ENCODE data around the gene SHISAL1.
A peak's percentile ranks its signal among the peaks of the same experiment; 100 is the strongest.

The SHISAL1 gene

DNA sequence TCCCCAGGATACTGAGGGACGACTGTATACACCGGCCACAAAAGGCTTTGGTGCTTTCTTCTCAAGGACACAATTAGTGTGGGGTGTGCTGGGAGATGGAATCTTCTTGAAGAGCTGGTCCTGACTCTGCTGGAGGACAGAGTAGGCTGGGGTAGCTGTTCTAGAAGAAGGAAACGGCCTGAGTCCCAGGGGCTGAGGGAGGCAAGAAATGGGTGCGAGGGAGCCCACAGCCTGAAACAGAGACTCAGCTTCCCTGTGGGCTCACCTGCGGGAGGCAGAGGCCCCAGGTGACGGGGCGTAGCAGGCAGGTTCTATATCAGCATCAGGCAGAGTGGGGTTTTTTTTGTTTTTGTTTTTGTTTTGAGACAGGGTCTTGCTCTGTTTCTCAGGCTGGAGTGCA lies 95.4 kb downstream of the SHISAL1 start:
- Mint-ChIP-seq H3K36me3 (ENCODE audit: insufficient read depth) (no peaks in the 10 kb centered on the region), H3K4me1 (no peaks in the 10 kb centered on the region), H3K4me3 (no peak overlapping the region), H3K27me3 (peaks cover 11% of the 10 kb centered on the region), H3K9me3 (no peaks in the 10 kb centered on the region), H3K27ac (ENCODE audit: low read depth) (no peak overlapping the region)
- ATAC-seq (replicated peaks; ENCODE audit: extremely low read depth, poor library complexity, severe bottlenecking) (no peak), DNase-seq (ENCODE audit: low spot score in 2 of 2) (no peak)

DNA sequence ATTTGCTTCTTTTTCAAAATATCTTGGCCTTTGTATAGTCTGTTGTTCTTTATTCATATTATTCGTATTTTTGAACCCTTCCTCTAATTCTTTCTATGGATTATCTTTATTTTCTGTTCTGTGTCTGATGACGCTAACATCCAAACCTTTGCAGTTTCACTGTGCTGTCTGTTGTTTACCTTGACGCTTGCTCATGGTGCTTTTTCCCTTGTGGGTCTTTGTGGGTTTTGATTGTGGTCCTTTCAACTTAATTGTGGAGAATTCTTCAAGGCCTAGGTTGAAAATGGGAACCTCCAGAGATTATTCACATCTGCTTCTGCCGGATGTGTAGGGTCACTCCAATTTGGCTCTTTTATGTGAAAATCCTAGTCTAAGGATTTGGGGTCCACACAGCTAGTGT lies 97.5 kb downstream of the SHISAL1 start:
- H3K27me3 Mint-ChIP-seq = no peaks in the 10 kb centered on the region
- ATAC-seq (replicated peaks; ENCODE audit: extremely low read depth, poor library complexity, severe bottlenecking) (no peak), DNase-seq (ENCODE audit: low spot score in 2 of 2) (no peak)
- no peak overlapping the region for H3K27ac Mint-ChIP-seq (ENCODE audit: low read depth)
- H3K9me3 Mint-ChIP-seq = no peaks in the 10 kb centered on the region
- no peak overlapping the region for H3K4me3 Mint-ChIP-seq
- no peaks in the 10 kb centered on the region for H3K36me3 Mint-ChIP-seq (ENCODE audit: insufficient read depth)
- H3K4me1 Mint-ChIP-seq = peaks cover 11% of the 10 kb centered on the region

DNA sequence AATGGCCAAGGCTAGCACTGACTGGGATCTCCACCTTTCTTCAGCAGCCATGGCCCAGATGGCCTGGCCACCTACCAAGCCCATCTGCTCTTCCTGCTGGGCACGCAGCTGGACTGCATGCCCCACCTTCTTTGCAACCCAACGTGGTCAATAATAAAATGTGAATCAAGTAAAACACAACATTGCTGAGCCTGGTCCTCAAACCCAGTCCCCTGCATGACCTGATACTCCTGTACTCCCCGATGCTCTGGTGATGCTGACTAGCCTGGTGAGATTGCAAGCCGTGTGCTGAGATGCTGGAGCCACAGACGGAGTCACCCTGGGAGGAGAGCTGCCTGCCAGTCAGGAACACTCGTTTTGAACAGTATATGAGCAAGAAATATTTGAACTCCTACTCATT lies 98.0 kb downstream of the SHISAL1 start:
- peaks cover 2% of the 10 kb centered on the region for H3K9me3 Mint-ChIP-seq
- H3K4me1 Mint-ChIP-seq = peaks cover 13% of the 10 kb centered on the region
- no peaks in the 10 kb centered on the region for H3K27me3 Mint-ChIP-seq
- no peaks in the 10 kb centered on the region for H3K36me3 Mint-ChIP-seq (ENCODE audit: insufficient read depth)
- ATAC-seq (replicated peaks; ENCODE audit: extremely low read depth, poor library complexity, severe bottlenecking) (no peak), DNase-seq (ENCODE audit: low spot score in 2 of 2) (no peak)
- H3K4me3 Mint-ChIP-seq = no peak overlapping the region
- H3K27ac Mint-ChIP-seq (ENCODE audit: low read depth) = no peak overlapping the region

DNA sequence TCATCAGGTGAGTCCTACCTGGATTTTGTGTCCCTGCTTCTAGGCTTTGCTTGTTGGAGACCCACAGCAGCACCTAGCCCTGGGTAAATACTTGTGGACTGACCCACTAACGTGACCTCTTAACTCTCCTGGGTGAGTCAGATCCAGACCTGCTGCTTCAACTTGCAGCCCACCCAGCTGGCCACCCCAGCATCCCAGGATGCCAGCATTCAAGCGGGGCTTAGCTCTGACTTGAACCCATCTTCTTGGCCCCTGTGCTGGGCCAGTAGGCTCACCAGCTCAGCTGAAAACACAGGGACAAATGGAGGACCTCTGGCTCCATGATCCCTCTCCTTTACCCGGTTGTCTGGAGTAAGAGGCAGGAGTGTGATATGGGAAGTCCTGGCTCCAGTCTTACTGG lies 98.6 kb downstream of the SHISAL1 start:
- DNase-seq (ENCODE audit: low spot score in 2 of 2) = no peak
- Mint-ChIP-seq H3K36me3 (ENCODE audit: insufficient read depth) (no peaks in the 10 kb centered on the region), H3K4me3 (no peak overlapping the region), H3K27me3 (no peaks in the 10 kb centered on the region), H3K4me1 (peaks cover 17% of the 10 kb centered on the region), H3K27ac (ENCODE audit: low read depth) (no peak overlapping the region), H3K9me3 (peaks cover 6% of the 10 kb centered on the region)
- no peak for ATAC-seq (replicated peaks; ENCODE audit: extremely low read depth, poor library complexity, severe bottlenecking)

DNA sequence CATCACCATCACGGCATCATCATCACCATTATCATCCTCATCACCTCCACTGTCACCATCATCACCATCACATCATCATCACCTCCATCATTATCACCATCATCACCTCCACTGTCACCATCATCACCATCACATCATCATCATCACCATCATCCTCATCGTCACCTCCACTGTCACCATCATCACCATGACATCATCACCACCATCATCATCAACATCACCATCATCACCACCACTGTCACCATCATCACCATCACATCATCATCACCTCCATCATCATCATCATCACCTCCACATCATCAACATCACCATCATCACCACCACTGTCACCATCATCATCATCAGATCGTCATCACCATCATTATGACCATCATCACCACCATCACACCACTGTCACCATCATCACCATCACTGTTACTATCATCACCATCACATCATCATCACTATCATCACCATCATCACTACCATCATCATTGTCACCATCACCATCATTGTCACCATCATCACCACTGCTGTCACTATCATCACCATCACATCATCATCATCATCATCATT lies 99.2 kb downstream of the SHISAL1 start:
- no peak overlapping the region for H3K4me3 Mint-ChIP-seq
- DNase-seq (ENCODE audit: low spot score in 2 of 2) (no peak), ATAC-seq (replicated peaks; ENCODE audit: extremely low read depth, poor library complexity, severe bottlenecking) (no peak)
- H3K4me1 Mint-ChIP-seq = peaks cover 17% of the 10 kb centered on the region
- H3K27ac Mint-ChIP-seq (ENCODE audit: low read depth) = no peak overlapping the region
- no peaks in the 10 kb centered on the region for H3K36me3 Mint-ChIP-seq (ENCODE audit: insufficient read depth)
- H3K27me3 Mint-ChIP-seq = no peaks in the 10 kb centered on the region
- peaks cover 6% of the 10 kb centered on the region for H3K9me3 Mint-ChIP-seq

DNA sequence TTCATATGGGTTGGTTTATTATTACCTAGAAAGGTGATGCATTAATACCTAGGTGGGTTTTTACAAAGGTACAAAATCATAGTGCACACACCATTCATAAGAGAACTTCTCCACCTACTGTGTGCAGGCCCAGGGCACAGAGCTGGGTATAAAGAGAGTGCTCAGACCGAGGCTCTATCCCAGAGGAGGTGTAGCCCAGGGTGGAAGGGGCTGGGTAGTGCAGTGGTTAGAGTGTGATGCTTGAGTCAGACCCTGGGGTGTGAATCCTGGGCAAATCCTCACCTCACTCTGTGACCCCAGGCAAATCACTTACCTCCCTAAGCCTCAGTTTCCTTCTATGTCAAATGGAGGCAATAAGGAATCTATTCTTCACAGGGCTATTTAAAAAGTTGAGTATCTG lies 99.8 kb downstream of the SHISAL1 start:
- no peaks in the 10 kb centered on the region for H3K36me3 Mint-ChIP-seq (ENCODE audit: insufficient read depth)
- no peak for ATAC-seq (replicated peaks; ENCODE audit: extremely low read depth, poor library complexity, severe bottlenecking)
- H3K27ac Mint-ChIP-seq (ENCODE audit: low read depth) = no peak overlapping the region
- peaks cover 21% of the 10 kb centered on the region for H3K4me1 Mint-ChIP-seq
- H3K4me3 Mint-ChIP-seq = no peak overlapping the region
- H3K9me3 Mint-ChIP-seq = peaks cover 6% of the 10 kb centered on the region
- no peak for DNase-seq (ENCODE audit: low spot score in 2 of 2)
- H3K27me3 Mint-ChIP-seq = no peaks in the 10 kb centered on the region

DNA sequence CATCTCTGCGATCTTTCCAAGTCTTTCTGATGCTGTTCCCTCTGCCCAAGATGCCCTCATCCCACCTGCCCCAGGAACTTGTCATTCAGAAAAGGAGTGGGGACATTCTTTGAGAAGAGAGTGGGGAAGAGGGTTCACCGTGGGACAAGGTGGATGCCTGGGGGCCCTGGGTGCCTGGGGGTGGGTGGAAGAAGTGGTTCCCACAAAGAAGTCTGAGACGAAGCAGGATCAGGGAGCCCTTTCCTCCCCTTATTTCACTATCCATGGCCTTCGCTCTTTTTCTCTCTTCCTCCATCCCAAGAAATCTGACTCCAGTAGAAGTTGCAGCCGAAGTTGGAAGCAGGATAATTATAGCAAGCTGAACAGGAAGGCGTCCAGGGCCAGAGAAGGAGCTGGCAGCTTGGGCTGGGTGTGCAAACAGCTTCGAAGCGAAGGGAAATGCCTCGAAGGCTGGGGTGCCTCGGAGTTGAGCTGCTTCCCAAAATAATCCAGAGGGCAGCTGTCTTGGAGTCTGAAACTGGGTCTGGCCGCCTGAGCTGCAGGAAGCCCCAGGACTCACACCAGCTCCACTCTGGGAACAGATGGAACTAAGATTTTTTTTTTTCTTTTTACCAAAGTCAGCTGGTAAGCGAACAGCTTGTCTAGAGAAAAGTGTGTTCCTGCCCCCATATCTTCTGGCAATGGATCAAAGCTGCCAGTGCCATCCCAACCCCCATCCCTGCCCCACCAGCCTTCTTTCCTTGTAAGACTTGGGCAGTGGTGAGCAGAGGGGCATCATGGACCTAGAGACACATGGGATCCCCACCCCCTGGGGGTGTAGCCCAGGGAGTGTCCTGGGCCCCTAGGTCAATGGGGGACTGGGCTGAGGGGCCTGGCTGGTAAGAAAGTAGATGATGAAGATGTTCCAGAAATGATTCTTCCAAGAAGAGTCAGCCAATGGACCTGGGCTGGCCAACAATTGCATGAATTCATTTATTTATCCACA lies 100.5 kb downstream of the SHISAL1 start:
- peaks cover 6% of the 10 kb centered on the region for H3K9me3 Mint-ChIP-seq
- no peaks in the 10 kb centered on the region for H3K27me3 Mint-ChIP-seq
- ATAC-seq (replicated peaks; ENCODE audit: extremely low read depth, poor library complexity, severe bottlenecking) (no peak), DNase-seq (ENCODE audit: low spot score in 2 of 2) (no peak)
- no peaks in the 10 kb centered on the region for H3K36me3 Mint-ChIP-seq (ENCODE audit: insufficient read depth)
- H3K4me3 Mint-ChIP-seq = no peak overlapping the region
- H3K4me1 Mint-ChIP-seq = peaks cover 24% of the 10 kb centered on the region
- no peak overlapping the region for H3K27ac Mint-ChIP-seq (ENCODE audit: low read depth)

DNA sequence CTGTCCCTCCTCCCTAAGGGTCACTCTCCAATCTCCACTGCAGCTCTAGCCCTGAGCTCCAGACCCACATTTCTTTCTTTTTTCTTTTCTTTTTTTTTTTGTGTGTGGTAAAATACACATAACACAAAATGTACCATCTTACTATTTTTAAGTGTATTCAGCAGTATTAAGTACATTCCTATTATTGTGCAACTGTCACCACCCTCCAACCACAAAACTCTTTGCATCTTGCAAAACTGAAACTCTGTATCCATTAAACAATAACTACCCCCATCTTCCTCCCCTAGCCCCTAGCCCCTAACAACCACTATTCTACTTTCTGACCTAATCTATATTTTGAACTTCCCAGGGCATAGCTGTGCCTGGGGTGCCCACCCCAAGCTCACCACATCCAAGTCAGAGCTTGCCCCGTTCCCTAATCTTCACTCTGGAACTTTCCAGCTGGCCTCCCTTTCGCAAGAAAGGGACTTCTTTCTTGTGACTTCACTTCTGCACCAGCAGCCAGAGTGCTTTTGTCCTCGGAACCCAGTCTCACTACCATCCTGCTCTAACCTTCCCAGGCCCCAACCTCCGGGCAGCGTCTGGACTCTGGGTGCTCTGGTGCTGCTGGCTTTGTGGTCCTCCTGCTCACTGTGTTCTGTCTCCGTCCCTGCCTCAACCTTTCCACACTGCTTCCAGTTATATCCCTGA lies 101.3 kb downstream of the SHISAL1 start:
- DNase-seq (ENCODE audit: low spot score in 2 of 2) (no peak), ATAC-seq (replicated peaks; ENCODE audit: extremely low read depth, poor library complexity, severe bottlenecking) (no peak)
- Mint-ChIP-seq H3K27ac (ENCODE audit: low read depth) (peak overlapping the region; percentile 56), H3K9me3 (peaks cover 6% of the 10 kb centered on the region), H3K4me3 (no peak overlapping the region), H3K4me1 (peaks cover 24% of the 10 kb centered on the region), H3K36me3 (ENCODE audit: insufficient read depth) (peaks cover 3% of the 10 kb centered on the region), H3K27me3 (no peaks in the 10 kb centered on the region)

DNA sequence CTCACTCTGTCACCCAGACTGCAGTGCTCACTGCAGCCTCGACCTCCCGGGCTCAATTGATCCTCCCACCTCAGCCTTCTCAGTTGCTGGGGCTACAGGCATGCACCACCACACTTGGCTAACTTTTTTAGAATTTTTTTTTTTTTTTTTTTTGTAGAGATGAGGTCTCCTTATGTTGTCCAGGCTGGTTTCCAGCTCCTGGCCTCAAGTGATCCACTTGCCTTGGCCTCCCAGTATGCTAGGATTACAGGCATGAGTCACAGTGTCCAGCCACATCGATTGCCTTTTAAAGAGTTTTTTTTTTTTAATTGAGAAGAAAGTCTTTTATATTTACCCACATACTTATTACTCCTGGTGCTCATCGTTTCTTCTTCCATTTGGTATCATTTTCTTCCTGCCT lies 102.0 kb downstream of the SHISAL1 start:
- Mint-ChIP-seq H3K4me3 (no peak overlapping the region), H3K36me3 (ENCODE audit: insufficient read depth) (peaks cover 3% of the 10 kb centered on the region), H3K4me1 (peaks cover 24% of the 10 kb centered on the region), H3K27ac (ENCODE audit: low read depth) (peak overlapping the region; percentile 56), H3K27me3 (no peaks in the 10 kb centered on the region), H3K9me3 (peaks cover 6% of the 10 kb centered on the region)
- DNase-seq (ENCODE audit: low spot score in 2 of 2) (no peak), ATAC-seq (replicated peaks; ENCODE audit: extremely low read depth, poor library complexity, severe bottlenecking) (no peak)

DNA sequence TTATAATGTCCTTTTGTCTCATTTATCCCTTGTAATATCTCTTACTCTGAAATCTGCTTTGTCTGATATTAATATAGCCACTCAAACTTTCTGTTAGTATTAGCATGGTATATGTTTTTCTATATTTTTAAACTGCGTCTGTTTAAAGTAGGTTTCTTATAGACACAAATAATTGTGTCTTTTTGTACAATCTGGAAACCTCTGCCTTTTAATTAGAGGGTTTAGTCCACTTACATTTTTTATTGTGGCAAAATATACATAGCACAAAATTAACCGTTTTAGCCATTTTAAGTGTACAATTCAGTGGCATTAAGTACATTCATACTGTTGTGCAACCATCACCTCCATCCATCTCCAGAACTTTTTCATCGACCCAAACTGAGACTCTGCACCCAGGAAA lies 103.4 kb downstream of the SHISAL1 start:
- Mint-ChIP-seq H3K9me3 (peaks cover 6% of the 10 kb centered on the region), H3K27ac (ENCODE audit: low read depth) (no peak overlapping the region), H3K27me3 (no peaks in the 10 kb centered on the region), H3K4me1 (peaks cover 24% of the 10 kb centered on the region), H3K36me3 (ENCODE audit: insufficient read depth) (peaks cover 3% of the 10 kb centered on the region), H3K4me3 (no peak overlapping the region)
- ATAC-seq (replicated peaks; ENCODE audit: extremely low read depth, poor library complexity, severe bottlenecking) (no peak), DNase-seq (ENCODE audit: low spot score in 2 of 2) (no peak)

DNA sequence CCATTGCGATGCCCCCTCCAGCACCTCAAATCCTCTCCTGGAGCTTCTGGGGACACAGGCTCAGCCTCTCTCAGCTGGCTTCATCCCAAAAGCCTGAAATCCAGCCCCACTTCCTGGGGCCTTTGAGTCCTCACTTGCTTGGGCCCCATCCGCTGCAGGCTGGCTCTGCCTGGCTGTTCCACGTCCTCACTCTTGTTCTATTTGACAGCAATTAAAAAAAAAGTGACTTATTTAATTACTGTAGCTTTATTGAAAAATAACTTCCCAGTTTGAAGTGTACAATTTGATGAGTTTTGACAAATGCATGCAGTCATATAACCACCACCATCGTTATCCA lies 104.8 kb downstream of the SHISAL1 start:
- Mint-ChIP-seq H3K9me3 (peaks cover 6% of the 10 kb centered on the region), H3K36me3 (ENCODE audit: insufficient read depth) (peaks cover 7% of the 10 kb centered on the region), H3K27me3 (no peaks in the 10 kb centered on the region), H3K4me3 (no peak overlapping the region), H3K27ac (ENCODE audit: low read depth) (peak overlapping the region; percentile 89), H3K4me1 (peaks cover 27% of the 10 kb centered on the region)
- ATAC-seq (replicated peaks; ENCODE audit: extremely low read depth, poor library complexity, severe bottlenecking) (no peak), DNase-seq (ENCODE audit: low spot score in 2 of 2) (no peak)

DNA sequence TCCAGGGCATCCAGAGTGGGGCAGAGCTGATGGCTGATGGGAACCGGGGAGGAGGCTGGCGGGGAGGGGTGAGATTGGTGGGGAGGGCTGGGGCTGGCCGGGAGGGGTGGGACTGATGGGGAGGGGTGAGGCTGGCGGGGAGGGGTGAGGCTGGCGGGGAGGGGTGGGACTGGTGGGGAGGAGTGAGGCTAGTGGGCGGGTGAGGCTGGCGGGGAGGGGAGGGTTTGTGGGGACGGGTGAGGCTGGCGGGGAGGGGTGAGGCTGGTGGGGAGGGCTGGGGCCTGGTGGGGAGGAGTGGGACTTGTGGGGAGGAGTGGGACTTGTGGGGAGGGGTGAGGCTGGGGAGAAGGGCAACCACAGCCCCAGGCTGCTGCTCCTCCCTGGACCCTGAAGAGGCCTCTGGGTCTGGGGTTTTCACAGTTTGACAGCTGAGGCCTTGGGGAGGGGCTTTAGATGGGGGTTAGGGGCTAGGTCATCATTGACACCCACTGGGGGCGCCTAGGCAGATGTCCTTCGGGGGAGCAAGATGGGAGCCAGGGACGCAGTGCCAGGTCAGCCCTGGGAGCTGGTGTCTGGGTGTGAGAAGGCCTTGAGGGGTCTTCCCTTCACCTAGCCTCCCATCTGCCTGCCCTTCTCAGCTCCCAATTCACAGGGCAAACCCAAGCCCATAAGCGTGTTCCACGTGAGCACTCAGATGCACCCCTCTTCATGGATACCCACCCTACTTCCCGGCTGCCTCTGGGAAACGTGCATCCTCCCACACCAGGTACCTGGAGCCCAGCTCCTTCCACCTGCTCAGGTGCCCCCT lies 105.4 kb downstream of the SHISAL1 start:
- H3K4me1 Mint-ChIP-seq = peaks cover 29% of the 10 kb centered on the region
- no peaks in the 10 kb centered on the region for H3K27me3 Mint-ChIP-seq
- H3K4me3 Mint-ChIP-seq = no peak overlapping the region
- no peak for DNase-seq (ENCODE audit: low spot score in 2 of 2)
- no peak for ATAC-seq (replicated peaks; ENCODE audit: extremely low read depth, poor library complexity, severe bottlenecking)
- peak overlapping the region; percentile 89 for H3K27ac Mint-ChIP-seq (ENCODE audit: low read depth)
- peaks cover 9% of the 10 kb centered on the region for H3K36me3 Mint-ChIP-seq (ENCODE audit: insufficient read depth)
- H3K9me3 Mint-ChIP-seq = peaks cover 6% of the 10 kb centered on the region

Data from central memory CD8-positive, alpha-beta T cell (primary cell).